Activated T-cell treated with anti-CD3 and anti-CD28 coated beads, Interleukin-2, amount 50 U/mL, for 48 hours (primary cell): Measurements from ENCODE around the gene PNMT.
A peak's percentile ranks its signal among the peaks of the same experiment; 100 is the strongest.

ENCODE experiments used
- DNase-seq, 2 experiments: peaks; one replicate each; pipeline ENCODE4 v3.0.0-alpha.2; 2020

Gene PNMT

GRCh38 chr17:39670746-39671145 lies 2.5 kb downstream of the PNMT start:
- no peak for DNase-seq

GRCh38 chr17:39671651-39672521 lies 3.6 kb downstream of the PNMT start:
- DNase-seq = no peak

- no peak for DNase-seq
These were observed 4.5 kb downstream of the PNMT start for GRCh38 chr17:39672522-39673334.

- no peak for DNase-seq
These were observed 5.3 kb downstream of the PNMT start for GRCh38 chr17:39673335-39674081.

GRCh38 chr17:39674179-39674578 lies 5.9 kb downstream of the PNMT start:
- DNase-seq = no peak

- no peak for DNase-seq
These were observed 6.6 kb downstream of the PNMT start for GRCh38 chr17:39674702-39675389.

- no peak for DNase-seq
These were observed 7.3 kb downstream of the PNMT start for GRCh38 chr17:39675390-39676082.

- peak in 1 of 2 experiments; percentile 53 for DNase-seq
These were observed 8.1 kb downstream of the PNMT start for GRCh38 chr17:39676198-39676819.

- DNase-seq = no peak
These were observed 8.8 kb downstream of the PNMT start for GRCh38 chr17:39677072-39677471.

- DNase-seq = no peak
These were observed 9.5 kb downstream of the PNMT start for GRCh38 chr17:39677542-39678339.

GRCh38 chr17:39678340-39679116 lies 10.3 kb downstream of the PNMT start:
- DNase-seq = no peak

GRCh38 chr17:39679521-39680192 lies 11.4 kb downstream of the PNMT start:
- peak; percentile 48 to 62 for DNase-seq

GRCh38 chr17:39683295-39683939 lies 15.2 kb downstream of the PNMT start:
- no peak for DNase-seq

- DNase-seq = no peak
These were observed 16.3 kb downstream of the PNMT start for GRCh38 chr17:39684369-39685192.

- DNase-seq = no peak
These were observed 18.9 kb downstream of the PNMT start for GRCh38 chr17:39687101-39687545.

GRCh38 chr17:39687546-39688474 lies 19.6 kb downstream of the PNMT start, which contains the start of gene PGAP3:
TSS of gene PGAP3 (minus strand) at chr17:39688057. CDS start at chr17:39688014, 43 bp downstream.
- peak; percentile 90 to 91 for DNase-seq
